Fibroblast of lung (primary cell): Measurements from ENCODE around the gene CMYA5. TPM values are rescaled to one million over a fixed set of nuclear protein-coding genes. Genes with fewer than 3 reads are reported as not detected.
A peak's percentile ranks its signal among the peaks of the same experiment; 100 is the strongest.

Source experiments
- DNase-seq, 2 donors: peaks; one replicate each; pipeline versions ENCODE4 v3.0.0 to v3.0.0-alpha.2; 2010; ENCODE audit warnings: low read depth in 2 of 2
- H2AFZ ChIP-seq: 2 replicates; pipeline ENCODE4 v1.5.1; 2012; ENCODE audit warnings: low read length, control low read depth, inconsistent platforms
- H3K27ac ChIP-seq: 2 replicates; pipeline ENCODE4 v1.5.1; 2011; ENCODE audit warnings: low read length, control low read depth; ENCODE audit not compliant: insufficient read depth
- H3K27me3 ChIP-seq: 2 replicates; pipeline ENCODE4 v1.5.1; 2011; ENCODE audit warnings: mild to moderate bottlenecking, low read length; ENCODE audit not compliant: control insufficient read depth, insufficient read depth
- H3K36me3 ChIP-seq: 2 replicates; pipeline ENCODE4 v1.5.1; 2011; ENCODE audit warnings: low read length; ENCODE audit not compliant: control insufficient read depth, insufficient read depth
- H3K4me1 ChIP-seq: 2 replicates; pipeline ENCODE4 v1.5.1; 2011; ENCODE audit warnings: low read length; ENCODE audit not compliant: control insufficient read depth, insufficient read depth; ENCODE audit errors: extremely low read depth
- H3K4me2 ChIP-seq: 2 replicates; pipeline ENCODE4 v1.5.1; 2011; ENCODE audit warnings: low read length, control low read depth; ENCODE audit not compliant: insufficient read depth; ENCODE audit errors: extremely low read depth
- H3K4me3 ChIP-seq, 4 experiments: fragments of 200-600 bp in 1 of 4; sonication (generic) in 1 of 4; replicated peaks in 1 of 4; 2 replicates each; pipeline ENCODE4 v1.5.1; 2011 to 2016; ENCODE audit warnings: low read length in 4 of 4, low read depth in 3 of 4, mild to moderate bottlenecking in 3 of 4, control low read depth in 2 of 4, inconsistent platforms in 1 of 4, mixed read lengths in 1 of 4; ENCODE audit not compliant: insufficient read depth in 1 of 4; ENCODE audit errors: control extremely low read depth in 1 of 4
- H3K79me2 ChIP-seq: 2 replicates; pipeline ENCODE4 v1.5.1; 2012; ENCODE audit warnings: mild to moderate bottlenecking, low read length, inconsistent platforms; ENCODE audit not compliant: control insufficient read depth, insufficient read depth
- H3K9ac ChIP-seq: 2 replicates; pipeline ENCODE4 v1.5.1; 2011; ENCODE audit warnings: mild to moderate bottlenecking, low read length, control low read depth; ENCODE audit not compliant: insufficient read depth
- H3K9me3 ChIP-seq: 2 replicates; pipeline ENCODE4 v1.5.1; 2012; ENCODE audit warnings: low read depth, low read length; ENCODE audit not compliant: control insufficient read depth, insufficient read depth
- H4K20me1 ChIP-seq: 2 replicates; pipeline ENCODE4 v1.5.1; 2011; ENCODE audit warnings: low read length; ENCODE audit not compliant: control insufficient read depth, insufficient read depth; ENCODE audit errors: extremely low read depth
- EZH2 ChIP-seq: IDR thresholded peaks from 2 replicates; pipeline ENCODE4 v1.5.1; 2012; ENCODE audit warnings: low read length, control low read depth, mild to moderate bottlenecking; ENCODE audit errors: missing control alignments
- polyA plus RNA-seq, 2 donors: library from polyadenylated mRNA; depleted of rRNA in 1 of 2; stranded (reverse) in 1 of 2; unstranded in 1 of 2; fragments of >200 nt; gene quantifications; 2 replicates each; pipeline ENCODE4 v1.2.1, GENCODE V29; 2011 to 2012; ENCODE audit warnings: missing spikeins in 1 of 2
- total RNA-seq: library from RNA; depleted of rRNA; stranded (reverse); fragments of >200 nt; gene quantifications from 2 replicates; pipeline ENCODE4 v1.2.1, GENCODE V29; 2014
- TF ChIP-seq, protein P1 (sequence below), 2 donors: IDR thresholded peaks in 1 of 2; conservative IDR thresholded peaks in 1 of 2; 1 replicate in 1 of 2; 2 replicates in 1 of 2; pipeline ENCODE4 v1.5.1; 2011 to 2012; ENCODE audit warnings: low read length in 2 of 2, control low read depth in 1 of 2, inconsistent platforms in 1 of 2, low read depth in 1 of 2, mild to moderate bottlenecking in 1 of 2

CMYA5 gene
- total and polyA plus RNA-seq, 2 donors (not counting 1 experiment from before 2014, with no cell fraction given): 2.0 to 7.8 TPM

DNA sequence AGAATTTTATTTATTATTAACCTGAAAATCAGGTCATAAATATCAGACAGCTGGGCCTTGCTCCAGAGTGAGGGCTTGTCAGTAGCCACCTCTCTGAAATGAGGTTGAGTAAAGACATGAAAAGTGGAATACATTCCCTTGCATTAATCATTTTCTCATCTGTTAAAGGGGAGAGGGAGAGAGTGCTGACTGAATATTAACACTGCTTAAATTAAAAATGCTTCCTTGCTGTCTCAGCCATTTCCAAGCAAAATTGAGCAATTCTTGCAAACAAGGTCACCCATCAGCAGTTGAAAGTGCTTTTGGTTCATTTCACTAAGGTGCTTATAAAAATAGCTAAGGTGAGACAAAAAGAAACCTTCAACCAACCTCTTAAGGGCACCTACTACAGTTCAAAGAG is 102.8 kb downstream of the CMYA5 start:
- H3K9ac ChIP-seq: no peak overlapping the region
- no peaks in the 10 kb centered on the region for H3K36me3 ChIP-seq
- no peak overlapping the region for H3K4me2 ChIP-seq
- no peaks in the 10 kb centered on the region for H3K4me1 ChIP-seq
- DNase-seq: no peak
- H3K79me2 ChIP-seq: no peaks in the 10 kb centered on the region
- H3K27me3 ChIP-seq: no peaks in the 10 kb centered on the region
- TF ChIP-seq, protein P1, sequence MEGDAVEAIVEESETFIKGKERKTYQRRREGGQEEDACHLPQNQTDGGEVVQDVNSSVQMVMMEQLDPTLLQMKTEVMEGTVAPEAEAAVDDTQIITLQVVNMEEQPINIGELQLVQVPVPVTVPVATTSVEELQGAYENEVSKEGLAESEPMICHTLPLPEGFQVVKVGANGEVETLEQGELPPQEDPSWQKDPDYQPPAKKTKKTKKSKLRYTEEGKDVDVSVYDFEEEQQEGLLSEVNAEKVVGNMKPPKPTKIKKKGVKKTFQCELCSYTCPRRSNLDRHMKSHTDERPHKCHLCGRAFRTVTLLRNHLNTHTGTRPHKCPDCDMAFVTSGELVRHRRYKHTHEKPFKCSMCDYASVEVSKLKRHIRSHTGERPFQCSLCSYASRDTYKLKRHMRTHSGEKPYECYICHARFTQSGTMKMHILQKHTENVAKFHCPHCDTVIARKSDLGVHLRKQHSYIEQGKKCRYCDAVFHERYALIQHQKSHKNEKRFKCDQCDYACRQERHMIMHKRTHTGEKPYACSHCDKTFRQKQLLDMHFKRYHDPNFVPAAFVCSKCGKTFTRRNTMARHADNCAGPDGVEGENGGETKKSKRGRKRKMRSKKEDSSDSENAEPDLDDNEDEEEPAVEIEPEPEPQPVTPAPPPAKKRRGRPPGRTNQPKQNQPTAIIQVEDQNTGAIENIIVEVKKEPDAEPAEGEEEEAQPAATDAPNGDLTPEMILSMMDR (conservative IDR thresholded peaks at IDR 0.05 in 1 of 2, IDR thresholded peaks at IDR 0.05 in 1 of 2; ENCODE audit: low read depth in 1 of 2, low read length in 2 of 2): no peak
- no peak for TF ChIP-seq EZH2
- H3K4me3 ChIP-seq: no peak overlapping the region
- no peaks in the 10 kb centered on the region for H3K9me3 ChIP-seq
- H4K20me1 ChIP-seq: no peaks in the 10 kb centered on the region
- no peak overlapping the region for H2AFZ ChIP-seq
- H3K27ac ChIP-seq: no peak overlapping the region

GRCh38 chr5:79793304-79793703 is 103.7 kb downstream of the CMYA5 start:
- Histone ChIP-seq H3K4me2 (no peak overlapping the region), H3K79me2 (no peaks in the 10 kb centered on the region), H3K4me3 (no peak overlapping the region), H3K4me1 (no peaks in the 10 kb centered on the region), H2AFZ (no peak overlapping the region), H4K20me1 (no peaks in the 10 kb centered on the region), H3K9ac (no peak overlapping the region), H3K9me3 (no peaks in the 10 kb centered on the region), H3K36me3 (no peaks in the 10 kb centered on the region), H3K27ac (no peak overlapping the region), H3K27me3 (no peaks in the 10 kb centered on the region)
- TF ChIP-seq, protein P1 (conservative IDR thresholded peaks at IDR 0.05 in 1 of 2, IDR thresholded peaks at IDR 0.05 in 1 of 2; ENCODE audit: low read depth in 1 of 2, low read length in 2 of 2): no peak
- no peak for TF ChIP-seq EZH2
- peak in 1 of 2 donors; percentile 10 for DNase-seq

DNA sequence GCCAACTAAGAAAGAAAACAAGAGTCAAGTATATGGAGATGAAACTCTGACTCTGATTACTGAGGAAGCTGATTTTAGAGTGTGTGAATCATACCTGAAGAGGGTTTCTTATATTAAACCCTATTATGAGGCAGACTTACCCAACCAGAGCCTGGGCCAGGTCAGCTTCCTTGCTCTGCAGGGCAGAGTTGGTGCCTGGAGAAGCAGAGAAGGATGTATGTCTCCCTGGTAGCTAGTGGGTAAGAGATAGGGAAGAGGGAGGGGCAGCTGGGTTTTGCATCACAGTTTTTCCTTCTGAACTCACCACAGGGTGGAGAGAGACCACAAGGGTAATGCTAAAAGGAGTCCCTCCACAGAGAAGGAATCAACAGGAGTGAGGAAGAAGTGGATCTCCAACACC is 104.1 kb downstream of the CMYA5 start:
- no peaks in the 10 kb centered on the region for H3K36me3 ChIP-seq
- TF ChIP-seq, protein P1 (conservative IDR thresholded peaks at IDR 0.05 in 1 of 2, IDR thresholded peaks at IDR 0.05 in 1 of 2; ENCODE audit: low read depth in 1 of 2, low read length in 2 of 2): no peak
- no peak for TF ChIP-seq EZH2
- H3K79me2 ChIP-seq: no peaks in the 10 kb centered on the region
- no peak overlapping the region for H3K27ac ChIP-seq
- H2AFZ ChIP-seq: no peak overlapping the region
- H3K4me1 ChIP-seq: no peaks in the 10 kb centered on the region
- no peak for DNase-seq
- no peaks in the 10 kb centered on the region for H3K27me3 ChIP-seq
- no peaks in the 10 kb centered on the region for H4K20me1 ChIP-seq
- no peaks in the 10 kb centered on the region for H3K9me3 ChIP-seq
- no peak overlapping the region for H3K4me2 ChIP-seq
- no peak overlapping the region for H3K4me3 ChIP-seq
- no peak overlapping the region for H3K9ac ChIP-seq
